Measurements from ENCODE around the gene KIFAP3. TPM values are rescaled to one million over a fixed set of nuclear protein-coding genes. Genes with fewer than 3 reads are reported as not detected.

The KIFAP3 gene
- total and polyA plus RNA-seq, 2 of the 8 experiments (the other 6 are each of a cell fraction or from before 2014, with no cell fraction given): 1.3 to 3.2 TPM

DNA sequence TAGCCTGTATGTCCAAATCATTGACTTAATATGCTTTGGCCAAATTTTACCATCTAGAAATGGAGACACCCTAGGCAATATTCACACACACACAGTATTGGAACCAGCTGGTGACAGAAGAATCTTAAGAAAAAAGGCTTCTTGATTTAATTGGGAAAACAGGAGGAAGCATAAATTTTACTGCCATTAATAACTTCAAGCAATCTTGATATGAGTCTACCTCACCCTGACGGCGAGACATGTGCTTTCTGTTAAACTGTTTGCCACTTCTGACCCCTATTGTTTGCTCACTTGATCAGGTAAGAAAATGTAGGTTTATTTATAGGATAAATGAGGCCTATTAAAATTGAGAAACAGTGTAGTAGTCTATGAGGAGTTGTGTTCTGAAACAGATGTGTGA lies 73.2 kb downstream of the KIFAP3 start:
- Histone ChIP-seq H2BK5ac (ENCODE audit: low read depth, low read length) (no peak overlapping the region), H3K36me3 (ENCODE audit: control insufficient read depth in 2 of 4, insufficient read depth in 4 of 4, low read length in 3 of 4) (no peaks in the 10 kb centered on the region), H3K79me2 (ENCODE audit: control insufficient read depth in 1 of 2, insufficient read depth in 2 of 2, low read length in 2 of 2) (no peaks in the 10 kb centered on the region), H3K4me1 (replicated peaks in 1 of 4; ENCODE audit: control insufficient read depth in 3 of 4, insufficient read depth in 4 of 4, low read length in 3 of 4) (no peaks in the 10 kb centered on the region), H3K4me2 (ENCODE audit: insufficient read depth in 1 of 2, low read depth in 2 of 2, low read length in 2 of 2) (no peak overlapping the region), H3K9me3 (ENCODE audit: insufficient read depth in 2 of 2, low read depth in 1 of 2, low read length in 1 of 2) (no peaks in the 10 kb centered on the region), H3K27ac (ENCODE audit: low read depth, low read length) (no peak overlapping the region), H4K91ac (replicated peaks; ENCODE audit: insufficient read length, low read length) (no peak overlapping the region), H2BK120ac (replicated peaks; ENCODE audit: low read depth, low read length) (no peak overlapping the region), H2BK15ac (ENCODE audit: low read length) (no peak overlapping the region), H2AK5ac (ENCODE audit: low read depth, low read length) (no peak overlapping the region), H4K8ac (ENCODE audit: extremely low read depth, insufficient read depth, low read length) (no peak overlapping the region), H3K23ac (ENCODE audit: insufficient read length) (no peak overlapping the region), H3K4ac (replicated peaks; ENCODE audit: insufficient read length, low read depth, low read length) (no peak overlapping the region), H2BK20ac (ENCODE audit: low read length) (no peak overlapping the region), H3K4me3 (ENCODE audit: extremely low read depth in 1 of 4, insufficient read depth in 2 of 4, low read depth in 3 of 4, low read length in 4 of 4) (no peak overlapping the region), H4K5ac (ENCODE audit: insufficient read length, low read depth, low read length) (no peak overlapping the region), H3K79me1 (ENCODE audit: low read depth, low read length) (no peaks in the 10 kb centered on the region), H3K23me2 (ENCODE audit: low read depth, low read length) (no peaks in the 10 kb centered on the region), H4K20me1 (replicated peaks in 1 of 2; ENCODE audit: control insufficient read depth in 1 of 2, insufficient read depth in 2 of 2, low read length in 2 of 2) (no peaks in the 10 kb centered on the region), H3K9ac (replicated peaks in 1 of 4; ENCODE audit: extremely low read depth in 1 of 4, low read depth in 3 of 4, low read length in 3 of 4) (no peak overlapping the region), H3K56ac (replicated peaks; ENCODE audit: insufficient read length, low read depth, low read length) (no peak overlapping the region), H2BK12ac (ENCODE audit: low read depth, low read length) (no peak overlapping the region), H2AFZ (ENCODE audit: low read length) (no peak overlapping the region), H3K27me3 (replicated peaks in 1 of 4; ENCODE audit: control insufficient read depth in 3 of 4, extremely low read depth in 1 of 4, insufficient read depth in 3 of 4, low read length in 3 of 4) (peaks cover 0 to 1% (median 0%) of the 10 kb centered on the region in 4 experiments; a peak in 2 of 7 replicates), H3K14ac (ENCODE audit: insufficient read length) (no peak overlapping the region), H3K18ac (ENCODE audit: extremely low read depth, low read length) (no peak overlapping the region)
- POLR2A ChIA-PET (ENCODE audit: partially characterized antibody): no interaction called here
- CTCF ChIA-PET (ENCODE audit: partially characterized antibody): interaction anchor here (1.1 kb wide), 1 partner anchor 119 kb away, joined by 3 read pairs; no protein-coding TSS in a partner anchor
- WGBS, 2 experiments (ENCODE audit: extremely low coverage in 1 of 2, insufficient coverage in 1 of 2, insufficient read length in 1 of 2, insufficient replicate concordance in 2 of 2, low coverage in 1 of 2, low lambda C conversion rate in 2 of 2, missing lambda C conversion rate in 1 of 2): 44% methylated on average over 2 of the region's 2 CpGs; no CpG with 5 or more reads in 1 of the 2 experiments
- FAIRE-seq (no peak), DNase-seq (ENCODE audit: low read depth in 1 of 2, low spot score in 2 of 2) (no peak)
- no peak for TF ChIP-seq BRCA1 (IDR thresholded peaks at IDR 0.05; ENCODE audit: low read depth, low read length)
- no peak for TF ChIP-seq RBBP5 (IDR thresholded peaks at IDR 0.05; ENCODE audit: borderline replicate concordance, low read depth, low read length)
- TF ChIP-seq BACH1 (IDR thresholded peaks at IDR 0.05; ENCODE audit: low read length): no peak
- TF ChIP-seq RNF2 (IDR thresholded peaks at IDR 0.05; ENCODE audit: borderline replicate concordance, low read depth, low read length, missing control alignments, poor library complexity, severe bottlenecking): no peak
- no peak for TF ChIP-seq ATF2 (IDR thresholded peaks at IDR 0.05; ENCODE audit: low read length)

All from H1 (cell line).